DLD1 (cell line): ENCODE data around the gene BOLL.
"Not testable (repeated sequence)": the region's sequence is repeated elsewhere in the genome, so short reads cannot be mapped to it uniquely, and the experiment has no call there.

Experiments
- in situ Hi-C: cut with HindIII; loops from 2 replicates; pipeline ENCODE4 v1.10.0; 2017; ENCODE audit warnings: low sequenced_read_pairs

Gene BOLL

DNA sequence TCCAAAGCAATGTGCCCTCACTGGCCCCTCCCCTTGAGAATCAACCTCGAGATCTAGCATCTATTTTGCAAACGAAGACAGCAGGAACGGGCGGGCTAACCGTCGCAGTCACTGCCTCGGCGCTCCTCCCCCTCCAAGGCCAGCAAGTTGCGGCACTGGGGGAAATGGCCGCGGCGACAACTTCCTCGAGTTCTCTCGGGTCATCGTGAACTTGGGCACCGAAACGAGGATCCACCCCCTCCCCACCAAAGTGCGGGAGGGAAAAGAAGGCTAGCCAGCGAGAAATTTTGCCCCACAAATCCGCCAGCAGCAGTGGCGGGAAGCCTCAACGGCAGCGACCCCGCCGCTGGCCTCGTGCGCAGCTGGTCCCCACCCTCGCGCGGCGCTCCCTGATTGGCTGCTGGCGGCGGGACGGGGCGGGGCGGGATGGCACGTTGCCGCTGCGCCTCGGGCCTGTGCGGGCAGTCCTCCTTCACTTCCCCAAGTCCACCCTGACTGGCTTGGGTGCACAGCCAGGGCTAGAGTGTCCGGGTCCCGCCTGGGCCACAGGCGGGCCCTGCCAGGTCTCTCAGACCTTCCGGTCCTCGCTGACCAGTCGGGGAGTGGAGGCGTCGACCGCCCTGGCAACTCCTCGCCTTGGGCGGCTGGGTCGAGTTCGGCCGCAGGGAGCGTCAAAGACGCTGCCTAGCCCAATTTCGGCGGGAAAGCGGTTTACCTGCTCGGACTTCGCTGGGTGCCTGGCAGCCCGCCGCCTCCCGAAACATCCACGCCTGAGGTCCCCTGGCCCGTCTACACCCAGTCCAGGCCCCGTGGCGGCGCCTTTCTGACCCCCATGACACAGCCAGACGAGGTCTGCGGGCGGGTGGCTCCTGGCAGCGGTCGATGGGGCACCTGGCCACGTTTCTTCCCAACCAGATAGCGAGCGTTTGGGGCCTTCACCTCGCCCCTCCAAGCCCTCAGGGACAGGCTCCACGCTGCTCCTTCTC is at the start of gene BOLL:
TSS of gene BOLL (minus strand) at position 364 of the 986 bp plus-strand sequence. CDS start 3,469 bp downstream, outside the sequence.
- in situ Hi-C loops = no loop called here

DNA sequence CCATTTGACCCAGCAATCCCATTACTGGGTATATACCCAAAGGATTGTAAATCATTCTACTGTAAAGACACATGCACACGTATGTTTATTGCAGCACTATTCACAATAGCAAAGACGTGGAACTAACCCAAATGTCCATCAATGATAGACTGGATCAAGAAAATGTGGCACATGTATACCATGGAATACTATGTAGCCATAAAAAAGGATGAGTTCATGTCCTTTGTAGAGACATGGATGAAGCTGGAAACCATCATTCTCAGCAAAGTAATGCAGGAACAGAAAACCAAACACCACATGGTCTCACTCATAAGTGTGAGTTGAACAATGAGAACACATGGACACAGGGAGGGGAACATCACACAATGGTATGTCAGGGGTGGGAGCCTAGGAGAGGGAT is 49.7 kb upstream of the BOLL start:
- in situ Hi-C loops = not testable (repeated sequence)

DNA sequence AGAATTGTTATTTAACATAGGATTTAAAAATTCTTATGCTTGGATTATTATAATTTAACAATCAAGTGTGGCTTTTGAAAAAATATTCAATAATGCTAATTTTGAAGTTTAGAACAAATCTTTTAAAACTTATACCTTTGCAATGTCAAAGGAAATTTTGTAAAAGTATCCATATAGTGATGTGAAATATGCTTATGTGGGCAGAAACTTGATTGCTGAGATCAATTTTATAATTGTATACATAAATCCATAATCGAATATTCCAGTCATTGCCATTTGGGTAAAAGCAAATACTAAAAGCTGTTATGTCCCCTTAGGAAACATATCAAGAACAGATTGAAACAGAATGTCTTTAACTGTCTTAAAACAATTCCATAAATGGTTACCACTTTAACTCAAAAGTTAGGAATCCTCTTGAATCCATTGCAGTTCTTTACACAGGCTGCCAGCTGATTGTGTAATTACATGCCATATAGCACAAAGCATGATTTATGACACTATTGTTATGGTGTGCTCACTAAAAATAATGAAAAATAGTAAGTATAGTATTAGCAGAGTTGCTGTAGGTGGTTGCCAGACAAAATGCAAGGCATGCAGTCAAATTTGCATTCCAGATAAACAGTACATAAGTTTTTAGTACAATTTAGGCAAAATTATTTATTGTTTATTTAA is 43.5 kb upstream of the BOLL start:
- in situ Hi-C loops = no loop called here

GRCh38 chr2:197827618-197828017 is 42.5 kb upstream of the BOLL start:
- in situ Hi-C loops = no loop called here

DNA sequence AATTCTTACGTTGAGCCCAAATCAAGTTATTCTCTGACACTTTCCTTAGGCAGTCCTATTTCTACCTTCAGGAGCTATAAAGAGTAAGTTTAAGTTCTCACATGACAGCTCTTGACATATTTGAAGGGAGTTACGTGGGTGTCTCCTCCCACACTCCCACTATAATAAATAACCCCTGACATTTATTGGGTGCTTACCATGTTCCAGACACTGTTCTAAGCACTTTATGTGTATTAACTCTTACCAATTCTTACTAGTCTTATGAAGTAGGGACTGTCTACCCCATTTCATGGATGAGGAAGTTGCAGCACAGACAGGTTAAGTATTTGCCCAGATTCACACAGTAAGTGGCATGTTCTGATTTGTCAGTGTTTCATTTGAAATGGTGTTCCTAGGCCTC is 37.2 kb upstream of the BOLL start:
- in situ Hi-C loops = no loop called here

DNA sequence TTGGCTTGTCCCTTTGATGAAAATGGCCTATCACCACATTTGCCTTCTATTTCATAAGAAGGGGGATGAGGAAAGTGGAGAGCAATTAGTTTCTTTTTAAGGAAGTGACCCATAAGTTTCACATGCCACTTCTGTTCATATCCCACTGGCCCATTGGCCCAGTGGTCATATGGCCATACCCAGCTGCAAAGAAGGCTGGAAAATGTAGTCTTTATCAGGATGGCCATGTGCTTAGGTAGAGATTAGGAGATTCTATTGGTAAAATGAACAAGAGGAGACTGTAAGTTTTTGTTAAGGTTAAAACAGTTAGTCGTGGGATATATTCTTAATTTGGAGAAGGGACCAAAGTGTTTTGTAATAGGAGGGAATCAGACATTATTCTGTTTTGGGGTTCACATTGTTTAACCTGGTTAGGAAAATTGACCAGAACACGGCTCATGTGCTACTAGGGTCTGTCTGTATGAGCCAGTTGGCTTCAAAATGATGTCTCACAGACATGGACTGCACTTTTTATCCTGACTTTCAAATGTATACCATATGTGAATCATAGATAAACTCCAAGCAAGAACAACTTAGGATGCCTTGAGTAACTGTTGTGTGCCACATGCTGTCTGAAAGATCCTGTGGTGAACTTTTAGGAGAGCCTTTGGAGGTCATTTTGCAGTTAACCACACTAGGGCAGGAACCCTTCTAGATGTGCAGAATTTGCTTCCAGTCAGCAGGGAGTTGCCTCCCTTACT is 36.6 kb upstream of the BOLL start:
- in situ Hi-C loops = no loop called here

- in situ Hi-C loops = no loop called here
Observed at GRCh38 chr2:197814526-197814925, 29.4 kb upstream of the BOLL start.

GRCh38 chr2:197813093-197813787 is 28.1 kb upstream of the BOLL start:
- in situ Hi-C loops = no loop called here

DNA sequence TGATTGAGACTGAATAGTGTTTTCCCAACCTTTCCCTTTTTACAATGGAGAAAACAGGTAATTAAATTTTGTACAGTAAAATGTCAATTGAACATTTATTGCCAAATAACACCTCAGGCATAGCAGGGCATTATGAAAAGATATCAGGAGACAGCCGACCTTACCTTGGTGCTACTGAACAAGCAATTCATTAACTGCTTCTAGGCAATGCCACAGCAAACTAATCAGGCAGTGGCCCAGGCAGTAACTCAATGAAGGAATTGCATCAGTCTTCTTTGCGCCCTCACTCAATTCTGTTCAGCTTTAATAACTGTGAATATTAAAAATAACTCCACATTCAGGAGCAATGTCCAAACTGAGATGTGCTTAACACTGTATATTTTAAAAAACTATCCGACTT is 25.4 kb upstream of the BOLL start:
- in situ Hi-C loops = no loop called here

DNA sequence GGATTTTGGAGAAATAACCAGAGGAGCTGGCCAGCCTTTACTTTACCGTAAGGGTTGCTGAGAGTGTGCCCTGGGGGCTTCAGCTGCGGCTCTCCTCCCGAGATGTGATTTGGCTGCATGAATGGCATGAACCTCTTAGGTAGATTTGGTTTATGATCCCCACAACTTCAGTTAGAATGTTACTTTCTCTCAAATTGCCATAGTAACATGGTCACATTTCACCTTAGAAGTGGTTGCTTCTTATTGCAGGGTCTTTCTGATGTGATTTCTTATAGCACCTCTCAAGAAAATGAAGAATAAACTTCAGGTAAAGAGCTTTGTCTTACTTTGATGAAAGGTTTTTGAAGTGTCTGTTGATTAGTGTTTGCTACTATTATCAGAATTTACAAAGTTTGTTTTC is 24.9 kb upstream of the BOLL start:
- in situ Hi-C loops = no loop called here

GRCh38 chr2:197809064-197809463 is 23.9 kb upstream of the BOLL start:
- in situ Hi-C loops = no loop called here

DNA sequence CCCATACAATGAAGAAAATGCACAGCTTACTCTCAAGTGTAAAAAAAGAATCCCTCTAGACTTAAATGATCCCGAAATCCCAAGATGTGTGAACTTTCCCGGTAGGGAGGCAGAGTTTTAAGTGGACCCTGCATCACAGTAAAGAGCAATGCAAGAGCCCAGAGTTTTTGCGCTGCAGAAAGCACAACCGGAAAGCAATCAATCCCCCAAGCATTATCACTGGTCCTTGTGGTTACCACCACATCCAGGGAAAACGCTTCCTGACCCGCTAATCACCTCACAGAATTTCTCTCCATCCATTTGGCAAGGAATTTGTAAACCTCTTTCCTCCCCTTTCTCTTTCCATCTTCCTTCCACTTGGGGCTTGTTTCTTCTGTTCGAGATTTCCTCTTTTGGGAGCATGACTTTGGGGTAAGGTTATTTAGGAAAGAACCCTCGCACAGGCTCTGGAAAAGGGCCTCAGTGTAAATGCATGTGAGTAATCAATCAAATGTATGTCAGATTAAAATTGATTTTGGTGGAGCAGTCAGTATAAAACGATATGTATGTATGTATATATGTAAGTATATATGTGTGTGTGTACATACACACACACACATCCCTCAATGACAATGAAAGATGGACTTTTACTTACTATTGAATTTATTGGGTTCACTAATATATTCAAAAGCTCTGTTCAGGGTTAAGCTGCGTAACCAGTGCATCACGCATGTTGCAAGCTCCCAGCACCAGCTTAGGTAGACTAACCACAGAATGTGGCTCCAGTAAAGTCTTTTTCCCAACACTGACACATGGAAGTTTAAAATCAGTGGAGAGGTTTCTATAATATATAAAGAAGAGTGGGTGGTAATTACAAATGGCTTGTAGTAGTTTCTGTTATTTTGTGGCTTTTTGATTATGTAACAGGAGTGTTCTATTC is 20.9 kb upstream of the BOLL start:
- in situ Hi-C loops = no loop called here

- in situ Hi-C loops = no loop called here
Observed at GRCh38 chr2:197804758-197805714, 19.9 kb upstream of the BOLL start.

- in situ Hi-C loops = no loop called here
Observed at GRCh38 chr2:197804049-197804757, 19.1 kb upstream of the BOLL start, which contains the start of gene PLCL1. TSS of gene PLCL1 (plus strand) at chr2:197804593.

DNA sequence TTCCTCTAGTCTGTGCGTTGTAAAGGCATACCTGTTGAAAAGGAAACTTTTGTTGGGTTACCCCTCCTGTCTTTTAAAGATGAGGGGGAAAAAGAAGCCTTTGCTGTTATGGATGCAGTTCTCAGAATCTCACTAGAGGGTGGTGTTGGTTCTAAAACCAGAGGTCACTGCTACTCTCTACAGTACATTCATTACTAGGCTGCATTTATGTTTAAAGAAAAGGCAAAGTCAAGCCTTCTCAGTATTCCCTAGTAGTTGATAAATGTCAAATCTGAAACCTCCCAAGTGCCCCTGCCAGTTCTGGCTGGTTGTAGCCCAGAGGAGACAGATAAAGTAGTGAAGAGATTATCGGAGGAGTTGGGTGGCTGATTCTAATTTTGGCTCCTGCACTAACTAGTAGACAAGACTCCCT is 17.9 kb upstream of the BOLL start:
- in situ Hi-C loops = no loop called here

- in situ Hi-C loops = no loop called here
Observed at GRCh38 chr2:197801033-197801432, 15.9 kb upstream of the BOLL start.

DNA sequence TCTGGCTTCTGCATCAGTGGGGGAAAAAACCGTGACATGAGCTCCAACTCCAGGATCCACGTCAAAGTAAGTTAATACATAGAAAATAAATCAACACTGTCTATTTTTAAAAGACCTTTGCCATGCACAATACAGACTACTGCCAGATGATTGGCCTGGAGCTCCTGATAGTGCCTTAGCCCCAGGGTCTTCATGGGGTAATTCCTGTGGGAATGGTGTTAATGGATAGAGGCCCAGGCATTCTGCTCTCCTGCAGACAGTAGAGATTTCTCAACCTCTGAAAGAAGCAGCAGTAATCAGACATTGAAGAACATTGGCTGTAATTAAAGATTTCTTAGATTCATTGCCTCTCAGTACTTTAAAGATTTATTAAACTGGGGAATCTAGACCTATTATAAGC is 15.0 kb upstream of the BOLL start:
- in situ Hi-C loops = no loop called here

DNA sequence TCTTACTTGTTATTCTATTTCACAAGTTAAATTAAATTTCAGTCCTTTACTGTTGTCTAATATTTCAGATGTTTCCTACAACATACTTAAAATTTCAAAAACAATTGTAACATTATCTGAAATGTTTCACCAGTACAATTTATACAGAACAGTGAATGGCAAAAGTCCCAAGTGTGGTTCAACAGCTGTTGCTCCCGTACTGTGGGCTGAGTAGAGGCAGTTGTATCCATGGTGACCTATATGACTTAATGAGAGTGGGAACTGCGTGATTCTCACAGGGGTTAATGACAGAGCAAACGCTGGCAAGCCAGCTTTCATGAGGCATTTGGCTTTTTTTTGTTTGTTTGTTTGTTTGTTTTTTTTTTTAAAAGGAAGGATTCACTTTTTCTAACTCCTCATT is 13.9 kb upstream of the BOLL start:
- in situ Hi-C loops = no loop called here
